HG02588 (cell line): ENCODE measurements around the gene ARF1.
"Not testable (repeated sequence)": the region's sequence is repeated elsewhere in the genome, so short reads cannot be mapped to it uniquely, and the experiment has no call there.

ENCODE experiments used
- ATAC-seq: cut with Tn5 transposase; IDR thresholded peaks from one replicate; pipeline ENCODE4 v1.9.1; 2021; ENCODE audit warnings: mild to moderate bottlenecking, moderate library complexity; ENCODE audit not compliant: unreplicated experiment

Gene ARF1

GRCh38 chr1:228100822-228101613, 18.5 kb downstream of the ARF1 start:
- no peak for ATAC-seq

DNA sequence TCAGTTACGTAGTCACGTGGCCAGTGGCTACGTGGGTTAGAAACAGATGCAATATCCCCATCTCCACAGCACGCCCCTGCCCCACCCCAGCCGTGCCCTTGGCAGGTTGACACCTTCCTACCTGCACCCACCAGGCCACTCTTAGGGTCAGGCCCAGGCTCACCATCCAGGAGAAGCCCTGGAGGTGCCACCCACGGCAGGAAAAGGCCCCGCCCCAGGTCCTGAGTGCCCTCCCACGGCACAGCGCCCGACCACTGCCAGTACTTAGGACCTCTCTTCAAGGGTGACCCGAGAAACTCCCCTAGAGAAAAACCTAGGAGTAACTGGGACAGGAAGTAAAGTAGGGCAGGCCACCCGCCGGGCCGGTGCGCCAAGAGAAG, 19.1 kb downstream of the ARF1 start:
- no peak for ATAC-seq

- ATAC-seq = peak; percentile 18
These were observed 19.7 kb downstream of the ARF1 start for GRCh38 chr1:228101994-228102790.

GRCh38 chr1:228102791-228103620, 20.5 kb downstream of the ARF1 start, which contains the start of gene C1orf35:
C1orf35 (minus strand) TSS chr1:228103325; CDS start chr1:228103227, 98 bp downstream.
- ATAC-seq = peak; percentile 68

- ATAC-seq = no peak
These were observed 22.2 kb downstream of the ARF1 start for GRCh38 chr1:228104526-228105269.

- ATAC-seq = no peak
These were observed 22.9 kb downstream of the ARF1 start for GRCh38 chr1:228105270-228105995.

GRCh38 chr1:228105996-228106799, 23.7 kb downstream of the ARF1 start:
- ATAC-seq = no peak

- ATAC-seq = no peak
These were observed 24.2 kb downstream of the ARF1 start for GRCh38 chr1:228106800-228107054.

DNA sequence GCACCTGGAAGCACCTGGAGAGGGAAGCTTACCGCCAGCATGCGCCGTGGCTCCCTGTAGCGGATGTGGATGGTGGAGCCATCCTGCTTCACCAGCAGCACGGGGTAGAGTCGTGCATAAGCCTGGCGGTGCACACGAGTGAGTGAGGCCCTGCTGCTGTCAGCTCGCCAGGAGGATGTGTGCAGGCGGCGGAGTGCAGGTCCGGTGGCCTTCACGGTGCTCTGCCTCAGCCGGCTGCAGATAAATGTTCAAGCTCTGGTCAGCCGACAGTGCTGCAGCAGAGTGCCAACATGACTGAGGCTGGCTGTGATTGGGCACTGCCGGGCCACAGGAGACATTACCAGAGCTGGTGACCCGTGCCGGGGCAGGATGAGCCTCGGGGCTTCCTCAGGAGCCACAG, 25.1 kb downstream of the ARF1 start:
- ATAC-seq = no peak

DNA sequence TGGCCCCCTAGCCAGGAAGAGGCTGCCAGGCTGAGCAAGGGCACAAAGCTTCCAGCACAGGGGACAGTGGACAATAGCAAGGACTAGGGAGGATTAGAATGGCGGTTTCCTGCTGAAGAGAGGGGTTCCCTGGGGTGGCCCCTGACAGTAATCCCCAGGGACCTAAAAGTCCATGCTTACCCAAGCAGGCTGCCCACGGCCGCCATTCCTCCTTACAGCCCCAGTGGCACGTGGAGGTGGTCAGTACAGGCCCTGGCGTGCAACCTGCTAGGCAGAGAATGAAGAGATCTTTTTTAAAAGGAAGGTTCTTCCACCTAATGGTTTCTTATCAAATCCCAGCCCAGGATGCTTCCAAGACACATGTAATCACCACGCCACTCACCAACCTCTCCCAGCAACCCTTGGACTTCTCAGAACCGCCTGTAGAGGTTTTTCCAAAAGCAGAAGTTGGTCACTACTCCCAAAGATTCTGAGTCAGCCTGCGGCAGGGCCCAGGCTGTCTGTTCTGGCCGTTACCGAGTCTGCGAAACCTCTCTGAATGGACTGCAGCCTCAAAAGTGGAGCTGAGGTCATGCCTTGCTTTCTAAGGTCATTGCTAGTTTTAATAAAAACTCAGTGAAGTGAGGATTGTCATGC, 25.7 kb downstream of the ARF1 start:
- no peak for ATAC-seq

- no peak for ATAC-seq
These were observed 26.2 kb downstream of the ARF1 start for GRCh38 chr1:228108742-228109072.

DNA sequence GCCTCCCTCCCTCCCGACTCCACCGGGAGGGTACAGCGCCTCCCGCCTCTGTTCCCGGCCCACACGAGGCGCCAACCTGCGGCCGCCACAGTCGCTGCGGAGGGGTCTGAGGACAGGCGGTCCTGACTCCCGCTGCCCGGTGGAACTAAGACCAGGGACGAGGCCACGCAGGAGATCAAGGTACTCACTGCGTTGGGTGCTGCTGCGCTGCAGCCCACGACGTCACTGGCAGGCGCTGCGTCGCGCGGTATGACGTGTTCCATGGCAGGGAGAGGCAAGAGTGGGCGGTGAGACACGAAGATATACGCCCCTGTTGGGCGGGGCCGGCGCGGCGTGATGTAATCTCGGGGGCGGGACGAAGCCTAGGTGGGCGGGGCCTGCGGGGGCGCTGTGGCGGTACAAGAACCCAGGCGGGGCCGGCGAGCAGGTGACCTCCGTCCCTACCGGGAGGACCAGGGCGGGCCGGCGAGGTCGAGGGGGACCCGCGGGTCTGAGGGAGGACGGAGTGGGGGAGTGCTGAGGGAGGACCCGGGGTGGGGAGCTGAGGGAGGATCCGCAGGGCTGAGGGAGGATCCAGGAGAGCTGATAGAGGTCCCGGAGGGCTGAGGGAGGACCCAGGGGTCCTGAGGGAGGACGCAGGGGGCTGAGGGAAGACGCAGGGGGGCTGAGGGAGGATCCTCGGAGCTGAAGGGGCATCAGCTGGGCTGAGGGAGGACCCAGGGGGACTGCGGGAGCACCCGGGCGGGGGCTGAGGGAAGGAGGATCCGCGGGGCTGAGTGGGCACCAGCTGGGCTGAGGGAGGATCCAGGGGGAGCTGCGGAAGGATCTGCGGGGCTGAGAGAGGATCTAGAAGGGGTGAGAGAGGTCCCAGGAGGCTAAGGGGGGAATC, 26.8 kb downstream of the ARF1 start, which contains the start of gene MRPL55:
MRPL55 (minus strand) TSS at position 227 of the 889 bp plus-strand sequence. CDS start 1,039 bp downstream, outside the sequence.
- ATAC-seq = peak; percentile 90

DNA sequence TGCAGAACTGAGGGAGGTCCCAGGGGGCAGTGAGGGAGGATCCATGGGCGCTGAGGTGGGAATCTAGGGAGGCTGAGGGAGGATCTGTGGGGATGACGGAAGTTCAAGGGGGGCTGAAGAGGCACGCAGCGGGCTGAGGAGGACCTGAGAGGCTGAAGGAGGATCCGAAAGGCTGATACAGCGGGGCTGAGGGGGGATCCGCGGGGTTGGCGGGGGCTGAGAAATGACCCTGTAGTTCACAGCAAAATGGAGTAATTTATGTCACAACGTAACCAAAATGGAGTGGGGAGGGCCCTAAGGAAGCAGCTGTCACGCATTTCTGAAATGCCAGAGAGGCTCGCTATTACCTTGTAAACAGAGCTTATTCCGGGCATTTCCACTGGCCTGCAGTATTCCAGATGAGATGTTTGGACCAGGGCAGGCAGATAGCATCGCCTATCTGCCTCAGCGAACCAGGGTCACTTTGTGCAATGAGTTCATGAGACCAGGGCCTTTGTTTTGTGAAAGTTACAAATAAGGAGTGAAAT, 27.5 kb downstream of the ARF1 start:
- ATAC-seq = no peak

DNA sequence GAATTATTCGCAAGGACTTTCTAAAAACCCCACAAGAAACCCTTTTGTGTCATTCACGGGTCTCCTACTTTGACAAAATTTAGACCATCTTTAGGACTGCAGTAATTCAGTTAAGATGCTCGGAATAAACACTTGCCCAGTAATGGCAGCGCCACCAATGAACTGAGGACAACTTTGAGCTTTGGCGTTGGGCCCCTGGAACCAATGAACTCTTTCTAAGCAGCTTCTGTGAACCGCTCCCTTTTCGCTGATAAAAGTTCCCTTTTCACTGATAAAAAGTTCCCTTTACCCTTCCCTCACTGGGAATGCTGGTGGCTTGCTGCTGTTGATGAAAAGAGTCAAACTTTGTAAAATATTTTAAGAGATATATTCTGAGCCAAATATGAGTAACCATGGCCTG, 28.0 kb downstream of the ARF1 start:
- ATAC-seq = no peak

DNA sequence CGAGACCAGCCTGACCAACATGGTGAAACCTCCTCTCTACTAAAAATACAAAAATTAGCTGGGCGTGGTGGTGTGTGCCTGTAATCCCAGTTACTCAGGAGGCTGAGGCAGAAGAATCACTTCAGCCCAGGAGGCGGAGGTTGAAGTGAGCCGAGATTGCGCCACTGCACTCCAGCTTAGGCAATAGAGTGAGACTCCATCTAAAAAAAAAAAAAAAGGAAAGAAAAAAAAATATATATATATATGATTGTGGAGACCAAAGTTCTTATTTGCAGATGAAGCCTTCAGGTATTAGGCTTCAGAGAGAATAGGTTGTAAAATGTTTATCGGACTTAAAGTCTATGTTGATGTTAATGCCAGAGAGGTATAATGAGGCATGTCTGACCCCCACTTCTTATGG, 28.8 kb downstream of the ARF1 start:
- not testable (repeated sequence) for ATAC-seq

- no peak for ATAC-seq
These were observed 29.7 kb downstream of the ARF1 start for GRCh38 chr1:228112167-228112566.

GRCh38 chr1:228112617-228113016, 30.1 kb downstream of the ARF1 start:
- no peak for ATAC-seq

GRCh38 chr1:228114827-228115226, 32.3 kb downstream of the ARF1 start:
- no peak for ATAC-seq
